ENCODE data around the gene COL5A1.

Gene COL5A1

GRCh38 chr9:134774410-134774809 is 132.8 kb downstream of the COL5A1 start:
- no peak for DNase-seq

DNA sequence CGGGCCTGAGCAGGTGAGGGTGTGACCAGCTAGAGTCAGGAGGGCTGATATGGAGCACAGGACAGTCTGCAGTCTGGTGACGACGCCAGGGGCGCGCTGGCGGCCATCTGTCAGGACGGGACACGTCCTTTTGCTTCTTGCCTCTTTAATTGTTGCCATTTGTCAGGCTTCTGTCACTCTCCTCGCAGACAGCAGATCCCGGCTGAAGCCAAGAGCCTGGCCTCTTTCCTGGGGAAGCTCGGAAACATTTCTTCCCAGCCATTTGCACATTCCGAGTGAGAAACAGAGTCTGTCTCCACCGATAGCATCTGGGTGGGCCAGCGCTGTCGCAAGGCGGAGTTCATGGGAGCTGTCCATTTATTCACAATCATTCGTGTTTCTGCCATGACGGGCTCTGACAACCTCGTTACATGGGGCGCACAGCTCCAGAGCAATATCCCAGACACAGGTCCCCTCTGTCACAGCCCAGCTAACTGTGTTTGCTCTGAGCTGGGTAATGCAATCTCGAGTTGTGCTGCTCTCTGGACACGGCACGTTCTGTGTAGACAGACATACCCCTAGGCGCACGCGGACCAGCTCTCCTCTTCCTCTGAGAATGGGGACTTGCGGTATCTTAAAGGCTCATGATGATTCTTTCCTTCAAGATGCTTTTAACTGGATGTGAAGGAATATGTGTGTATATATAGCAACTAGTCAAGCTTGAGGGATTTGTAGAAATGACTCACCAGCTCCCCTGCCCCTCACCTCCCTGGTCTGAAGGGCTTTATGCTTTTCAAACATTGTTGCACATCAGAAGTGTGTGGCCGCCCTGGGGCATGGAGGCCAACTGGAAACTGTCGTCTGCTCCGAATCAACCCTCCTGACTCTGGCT is 133.7 kb downstream of the COL5A1 start:
- DNase-seq = no peak

GRCh38 chr9:134776080-134776796 is 134.6 kb downstream of the COL5A1 start:
- no peak for DNase-seq

DNA sequence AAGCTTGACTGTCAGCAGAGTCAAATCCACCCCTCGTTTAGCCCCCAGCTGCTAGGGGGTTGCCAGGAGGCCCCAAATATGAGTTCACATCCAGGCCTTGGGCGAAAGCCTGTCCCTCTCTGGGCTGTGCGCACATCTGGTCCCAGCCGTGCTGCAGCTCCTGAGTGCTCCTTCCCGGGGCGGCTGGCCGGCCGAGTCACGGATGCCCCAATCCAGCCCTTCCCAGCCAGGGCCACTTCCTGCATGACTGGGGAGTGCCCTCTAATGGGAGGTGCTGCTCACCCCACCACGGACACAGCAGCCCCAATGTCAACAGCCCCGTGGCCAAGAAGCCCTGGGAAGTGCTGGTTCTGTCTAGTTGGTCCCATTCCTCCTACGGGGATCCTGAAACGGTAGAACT is 135.6 kb downstream of the COL5A1 start:
- no peak for DNase-seq

DNA sequence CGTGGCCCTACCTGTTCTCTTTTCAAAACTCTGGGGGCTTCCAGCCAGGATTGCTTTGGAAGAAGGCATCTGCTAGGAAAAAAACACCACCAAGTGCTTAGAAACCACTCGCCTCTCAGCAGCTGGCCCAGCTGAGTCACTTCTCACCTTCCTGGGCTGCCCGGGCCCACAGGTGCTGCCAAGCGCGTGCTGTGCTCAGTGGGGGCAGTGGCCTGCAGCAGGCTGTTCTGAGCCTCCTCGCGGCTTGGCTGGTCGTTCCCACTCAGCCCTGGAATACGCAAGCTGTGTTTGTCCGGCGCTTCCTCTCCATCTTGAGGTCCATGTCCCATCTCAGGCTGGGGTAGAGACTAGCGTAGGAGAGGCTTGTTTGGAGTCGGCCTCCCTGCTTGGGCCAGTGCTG is 136.6 kb downstream of the COL5A1 start:
- no peak for DNase-seq

GRCh38 chr9:134778841-134779411 is 137.3 kb downstream of the COL5A1 start:
- DNase-seq = peak; percentile 85

GRCh38 chr9:134779640-134780039 is 138.0 kb downstream of the COL5A1 start:
- DNase-seq = no peak

DNA sequence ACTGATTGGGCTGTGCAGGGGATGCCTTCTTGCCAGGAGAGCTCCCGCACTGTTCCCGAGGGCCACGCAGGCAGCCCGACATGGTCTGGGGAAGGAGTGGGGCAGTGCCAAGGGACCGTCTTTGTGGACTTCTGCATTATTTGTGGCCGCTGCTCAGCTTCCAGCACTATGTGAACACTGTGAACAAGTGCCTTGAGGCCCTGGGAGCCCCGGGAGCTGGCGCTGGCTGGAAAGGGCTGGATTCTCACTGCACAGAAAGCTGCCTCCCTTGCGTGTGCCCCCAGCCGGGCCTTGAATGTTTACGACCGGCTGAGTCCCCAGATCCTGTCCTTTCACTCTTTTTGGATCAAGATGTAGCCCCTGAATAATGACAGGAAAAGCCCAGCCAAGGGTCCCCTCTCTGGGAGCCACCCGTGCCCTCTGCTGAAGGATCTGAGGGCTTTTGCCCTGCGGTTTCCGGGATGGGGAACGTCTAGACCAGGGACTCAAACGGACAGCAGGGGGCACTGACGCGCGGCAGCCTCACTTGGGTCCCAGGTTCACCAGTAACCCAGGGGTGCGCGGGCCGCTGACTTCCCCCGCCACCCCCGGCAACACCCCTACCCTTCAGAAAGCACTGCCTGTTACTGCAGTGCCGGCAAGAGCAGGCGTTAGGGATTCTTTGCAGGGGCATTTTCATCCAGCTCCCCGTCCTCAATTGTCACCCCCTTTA is 140.1 kb downstream of the COL5A1 start:
- no peak for DNase-seq

- no peak for DNase-seq
Measured at GRCh38 chr9:134782921-134783698, 141.5 kb downstream of the COL5A1 start.

GRCh38 chr9:134783699-134784039 is 142.1 kb downstream of the COL5A1 start:
- no peak for DNase-seq

DNA sequence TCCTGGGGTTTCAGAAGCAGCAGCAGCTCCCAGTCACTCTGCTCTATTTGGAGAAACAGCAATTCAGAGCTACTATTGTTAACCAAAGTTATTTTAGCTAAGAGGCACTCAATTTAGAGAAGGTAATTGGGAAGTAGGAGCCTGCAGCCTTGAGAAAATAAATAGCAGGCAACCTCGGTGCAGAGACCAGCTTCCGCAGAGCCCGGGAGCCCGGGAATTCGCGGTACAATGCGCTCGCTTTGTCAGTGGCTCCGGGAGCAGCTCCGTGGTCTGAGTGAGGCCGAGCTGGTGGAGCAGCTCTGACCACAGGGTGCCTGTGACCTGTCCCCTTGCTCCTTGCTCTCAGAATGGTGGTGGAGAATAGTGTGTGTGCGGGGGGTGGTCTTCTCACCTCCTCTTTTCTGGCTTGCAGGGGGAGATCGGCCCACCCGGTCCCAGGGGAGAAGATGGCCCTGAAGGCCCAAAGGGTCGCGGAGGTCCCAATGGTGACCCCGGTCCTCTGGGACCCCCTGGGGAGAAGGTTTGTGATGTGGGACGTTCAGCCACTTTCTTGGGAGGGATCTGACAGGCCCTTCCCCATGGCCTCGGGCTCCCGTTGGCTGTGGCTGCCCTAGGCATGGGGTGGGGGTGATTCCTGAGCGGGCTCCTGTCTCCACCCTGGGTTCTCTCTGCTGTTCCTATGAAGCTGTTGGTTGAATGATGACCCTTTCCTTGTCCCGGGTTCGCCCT is 143.1 kb downstream of the COL5A1 start:
- no peak for DNase-seq

- DNase-seq = peak; percentile 83
Measured at GRCh38 chr9:134785325-134786108, 143.9 kb downstream of the COL5A1 start.

GRCh38 chr9:134787601-134788531 is 146.3 kb downstream of the COL5A1 start:
- no peak for DNase-seq

DNA sequence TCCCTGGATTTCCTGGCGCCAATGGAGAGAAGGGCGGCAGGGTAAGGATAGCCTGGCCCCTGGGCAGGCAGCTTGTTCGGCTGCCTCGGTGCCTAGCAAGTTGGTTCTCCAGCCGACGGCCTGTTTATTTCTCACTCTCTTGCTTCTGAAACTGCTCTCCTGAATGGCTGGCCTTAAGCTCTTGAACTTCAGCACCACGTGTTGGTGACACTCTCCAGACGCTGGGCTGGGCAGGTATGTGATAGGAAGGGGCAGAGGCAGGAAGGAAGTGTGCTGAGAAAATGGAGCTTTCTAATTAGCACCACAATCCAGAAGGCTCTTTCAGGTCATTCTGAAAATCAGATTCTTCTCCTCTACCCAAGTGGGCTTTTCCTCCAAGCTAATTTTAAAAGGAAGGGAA is 147.6 kb downstream of the COL5A1 start:
- no peak for DNase-seq

- DNase-seq = no peak
Measured at GRCh38 chr9:134791009-134791408, 149.4 kb downstream of the COL5A1 start.

- DNase-seq = no peak
Measured at GRCh38 chr9:134792627-134793026, 151.0 kb downstream of the COL5A1 start.

DNA sequence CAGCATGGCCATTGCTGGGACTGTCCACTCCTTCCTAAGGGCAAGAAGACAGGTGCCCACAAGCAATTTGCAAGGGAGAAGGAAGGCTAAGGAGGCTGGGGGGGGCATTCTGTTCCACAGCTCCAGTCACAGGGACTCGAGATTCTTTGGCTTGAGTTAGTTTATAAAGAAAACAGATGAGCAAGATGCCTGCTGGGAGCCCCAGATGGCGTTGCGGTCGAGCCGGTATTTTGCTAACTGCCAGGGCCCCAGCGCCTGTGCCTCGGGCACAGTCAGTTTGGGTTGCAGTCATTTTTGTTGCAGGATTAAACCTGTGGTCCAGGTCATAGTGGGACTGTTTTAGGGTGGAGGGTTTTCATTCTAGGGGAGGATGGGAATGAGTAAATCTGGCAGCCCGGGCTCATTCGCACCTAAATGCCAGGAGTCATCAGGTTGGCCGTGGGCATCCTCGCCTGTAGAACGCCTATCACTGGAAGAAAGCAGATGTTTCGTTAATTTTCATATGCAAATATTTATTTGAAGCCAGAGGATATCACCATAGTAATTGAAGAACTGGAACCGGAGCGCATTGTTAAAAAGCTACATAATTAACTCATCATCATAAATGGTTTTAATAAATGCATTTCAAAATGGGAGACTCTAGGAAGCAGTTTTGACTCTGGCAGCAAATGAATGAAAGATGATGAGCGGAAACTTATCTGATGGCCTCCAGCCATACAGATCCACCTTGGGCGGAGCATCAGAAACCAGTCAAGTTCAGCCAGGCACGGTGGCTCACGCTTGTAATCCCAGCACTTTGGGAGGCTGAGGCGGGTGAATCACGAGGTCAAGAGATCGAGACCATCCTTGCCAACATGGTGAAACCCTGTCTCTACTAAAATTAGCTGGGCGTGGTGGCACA is 151.9 kb downstream of the COL5A1 start:
- no peak for DNase-seq

GRCh38 chr9:134794663-134795370 is 153.2 kb downstream of the COL5A1 start:
- DNase-seq = no peak
